MM.1S (cell line): ENCODE data around the gene RSRP1.

Experiments used
- DNase-seq: peaks from one replicate; pipeline ENCODE4 v3.0.0-alpha.2; 2015
- H2AFZ ChIP-seq: fragments of 300-600 bp; sonication (generic); 2 replicates; pipeline ENCODE4 v1.6.0; 2016; ENCODE audit warnings: antibody characterized with exemption, low read length
- H3F3A ChIP-seq: fragments of 300-600 bp; sonication (generic); 2 replicates; pipeline ENCODE4 v1.6.1; 2016; ENCODE audit warnings: mild to moderate bottlenecking, antibody characterized with exemption, low read length, moderate library complexity, mixed read lengths; ENCODE audit not compliant: insufficient read depth
- H3K27ac ChIP-seq: fragments of 300-600 bp; sonication (generic); 2 replicates; pipeline ENCODE4 v1.5.1; 2016; ENCODE audit warnings: mild to moderate bottlenecking, low read length
- H3K27me3 ChIP-seq: fragments of 300-600 bp; sonication (generic); replicated peaks from 2 replicates; pipeline ENCODE4 v1.6.0; 2016; ENCODE audit warnings: low read length; ENCODE audit not compliant: insufficient read depth
- H3K36me3 ChIP-seq: fragments of 300-600 bp; sonication (generic); replicated peaks from 2 replicates; pipeline ENCODE4 v1.6.1; 2016; ENCODE audit warnings: mild to moderate bottlenecking, low read length, mixed read lengths; ENCODE audit not compliant: insufficient read depth
- H3K4me1 ChIP-seq: fragments of 300-600 bp; sonication (generic); 2 replicates; pipeline ENCODE4 v1.6.1; 2016; ENCODE audit warnings: low read length, mixed read lengths
- H3K4me2 ChIP-seq: fragments of 300-600 bp; sonication (generic); 2 replicates; pipeline ENCODE4 v1.6.0; 2016; ENCODE audit warnings: low read depth, low read length
- H3K4me3 ChIP-seq: fragments of 300-600 bp; sonication (generic); 2 replicates; pipeline ENCODE4 v1.5.1; 2016; ENCODE audit warnings: low read length, mixed read lengths
- H3K79me2 ChIP-seq: fragments of 300-600 bp; sonication (generic); 2 replicates; pipeline ENCODE4 v1.6.1; 2016; ENCODE audit warnings: mixed run types, low read length, mixed read lengths
- H3K9ac ChIP-seq: fragments of 300-600 bp; sonication (generic); 2 replicates; pipeline ENCODE4 v1.6.1; 2016; ENCODE audit warnings: low read length, mixed read lengths
- H3K9me2 ChIP-seq: fragments of 300-600 bp; sonication (generic); replicated peaks from 2 replicates; pipeline ENCODE4 v1.6.1; 2016; ENCODE audit warnings: mild to moderate bottlenecking, low read length, mixed read lengths; ENCODE audit not compliant: insufficient read depth
- H3K9me3 ChIP-seq: fragments of 300-600 bp; sonication (generic); replicated peaks from 2 replicates; pipeline ENCODE4 v1.6.1; 2016; ENCODE audit warnings: mild to moderate bottlenecking, low read length, mixed read lengths; ENCODE audit not compliant: insufficient read depth
- H4K20me1 ChIP-seq: fragments of 300-600 bp; sonication (generic); 2 replicates; pipeline ENCODE4 v1.6.1; 2016; ENCODE audit warnings: mild to moderate bottlenecking, low read length, moderate library complexity, mixed read lengths; ENCODE audit not compliant: insufficient read depth
- CTCF ChIP-seq: fragments of 300-600 bp; sonication (generic); IDR thresholded peaks from 2 replicates; pipeline ENCODE4 v1.5.1; 2016; ENCODE audit warnings: antibody characterized with exemption, low read length, mixed read lengths
- EZH2 ChIP-seq: fragments of 300-600 bp; sonication (generic); optimal IDR thresholded peaks from 2 replicates; pipeline ENCODE3; 2017; ENCODE audit warnings: low read depth, mild to moderate bottlenecking, antibody characterized with exemption, low read length, mixed read lengths
- EZH2phosphoT487 ChIP-seq: fragments of 300-600 bp; sonication (generic); IDR thresholded peaks from 2 replicates; pipeline ENCODE4 v1.6.1; 2018; ENCODE audit warnings: antibody characterized with exemption, low read length

The RSRP1 gene

DNA sequence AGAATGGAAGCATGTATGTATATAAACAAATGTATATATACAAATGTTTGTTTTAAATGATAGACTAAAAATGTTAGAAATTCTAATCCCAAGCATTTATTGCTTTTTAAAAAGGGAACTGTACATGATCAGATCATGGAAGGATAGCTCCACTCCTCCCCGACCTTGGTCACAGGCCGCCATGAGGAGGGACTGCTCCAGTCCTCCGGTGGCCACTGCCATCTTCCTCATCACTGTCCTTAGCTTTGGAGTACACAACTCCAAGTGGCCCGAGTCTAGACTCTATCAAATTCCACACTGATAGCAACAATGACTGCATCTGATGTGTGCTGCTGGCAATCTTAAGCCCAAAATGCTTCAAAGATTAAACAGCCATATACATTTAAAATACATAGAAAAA, 24.6 kb downstream of the RSRP1 start:
- peaks cover 10% of the 10 kb centered on the region for H3K36me3 ChIP-seq
- H3K9me2 ChIP-seq, result no peaks in the 10 kb centered on the region
- TF ChIP-seq CTCF, result no peak

GRCh38 chr1:25220666-25221065, 26.6 kb downstream of the RSRP1 start:
- H3K36me3 ChIP-seq, result peaks cover 6% of the 10 kb centered on the region
- no peaks in the 10 kb centered on the region for H3K79me2 ChIP-seq
- H3K4me1 ChIP-seq, result no peaks in the 10 kb centered on the region
- H3K4me3 ChIP-seq, result no peak overlapping the region
- no peaks in the 10 kb centered on the region; the same call in 1 of the 2 replicates for H3F3A ChIP-seq
- no peak overlapping the region for H3K9ac ChIP-seq
- H4K20me1 ChIP-seq, result no peaks in the 10 kb centered on the region
- H3K27ac ChIP-seq, result no peak overlapping the region
- no peak overlapping the region for H3K4me2 ChIP-seq
- no peak for DNase-seq
- no peaks in the 10 kb centered on the region for H3K9me2 ChIP-seq
- no peak for TF ChIP-seq EZH2
- TF ChIP-seq EZH2phosphoT487, result no peak
- no peak for TF ChIP-seq CTCF
- no peaks in the 10 kb centered on the region for H3K27me3 ChIP-seq
- no peak overlapping the region for H2AFZ ChIP-seq
- H3K9me3 ChIP-seq, result no peaks in the 10 kb centered on the region

More for the DNA sequence above, 24.6 kb downstream of the RSRP1 start:
- H3K27me3 ChIP-seq, result no peaks in the 10 kb centered on the region
- H3K9ac ChIP-seq, result no peak overlapping the region
- H3K4me2 ChIP-seq, result no peak overlapping the region
- no peaks in the 10 kb centered on the region for H3K4me1 ChIP-seq
- H3F3A ChIP-seq, result no peaks in the 10 kb centered on the region; the same call in 1 of the 2 replicates
- no peaks in the 10 kb centered on the region for H3K9me3 ChIP-seq
- no peak overlapping the region for H3K4me3 ChIP-seq
- 0 out of 2 replicates have a peak, but pooled peaks cover 4% of the 10 kb centered on the region for H3K79me2 ChIP-seq
- H2AFZ ChIP-seq, result no peak overlapping the region
- no peak for DNase-seq
- no peak overlapping the region for H3K27ac ChIP-seq
- no peaks in the 10 kb centered on the region for H4K20me1 ChIP-seq

DNA sequence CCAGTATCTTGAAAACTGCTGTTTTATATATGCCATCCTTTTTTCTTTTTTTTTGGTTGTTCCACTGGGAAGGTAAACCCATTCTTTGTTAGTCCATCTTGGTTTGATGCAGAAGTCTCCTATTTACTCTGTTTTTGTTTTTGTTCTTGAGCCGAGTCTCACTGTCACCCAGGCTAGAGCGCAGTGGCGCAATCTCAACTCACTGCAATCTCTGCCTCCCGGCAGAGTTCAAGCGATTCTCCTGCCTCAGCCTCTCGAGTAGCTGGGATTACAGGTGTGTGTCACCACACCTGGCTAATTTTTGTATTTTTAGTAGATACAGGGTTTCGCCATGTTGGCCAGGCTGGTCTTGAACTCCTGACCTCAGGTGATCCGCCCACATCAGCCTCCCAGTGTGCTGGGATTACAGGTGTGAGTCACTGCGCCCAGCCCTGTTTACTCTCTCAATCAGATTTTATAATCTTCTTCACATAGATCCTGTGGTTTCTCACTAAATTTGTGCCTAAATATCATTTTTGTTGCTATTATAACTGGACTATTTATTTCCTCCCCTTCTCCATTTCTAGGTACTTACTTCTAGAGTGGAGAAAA, 27.5 kb downstream of the RSRP1 start:
- Histone ChIP-seq H2AFZ (no peak overlapping the region), H4K20me1 (no peaks in the 10 kb centered on the region), H3K9me3 (no peaks in the 10 kb centered on the region), H3K9me2 (no peaks in the 10 kb centered on the region), H3K9ac (no peak overlapping the region), H3K27me3 (no peaks in the 10 kb centered on the region), H3K79me2 (no peaks in the 10 kb centered on the region), H3K4me3 (no peak overlapping the region), H3K36me3 (peaks cover 3% of the 10 kb centered on the region), H3K4me1 (no peaks in the 10 kb centered on the region), H3F3A (no peaks in the 10 kb centered on the region; the same call in 1 of the 2 replicates), H3K4me2 (no peak overlapping the region), H3K27ac (no peak overlapping the region)
- no peak for DNase-seq
- TF ChIP-seq EZH2phosphoT487, result no peak
- TF ChIP-seq CTCF, result no peak
- no peak for TF ChIP-seq EZH2
